SKM-1 (cell line): ENCODE results near the gene VEZF1.

Source experiments
- DNase-seq: peaks from one replicate; lab custom pipeline; 2025; ENCODE audit not compliant: unreplicated experiment; lab: John Stamatoyannopoulos, UW

Gene VEZF1

DNA sequence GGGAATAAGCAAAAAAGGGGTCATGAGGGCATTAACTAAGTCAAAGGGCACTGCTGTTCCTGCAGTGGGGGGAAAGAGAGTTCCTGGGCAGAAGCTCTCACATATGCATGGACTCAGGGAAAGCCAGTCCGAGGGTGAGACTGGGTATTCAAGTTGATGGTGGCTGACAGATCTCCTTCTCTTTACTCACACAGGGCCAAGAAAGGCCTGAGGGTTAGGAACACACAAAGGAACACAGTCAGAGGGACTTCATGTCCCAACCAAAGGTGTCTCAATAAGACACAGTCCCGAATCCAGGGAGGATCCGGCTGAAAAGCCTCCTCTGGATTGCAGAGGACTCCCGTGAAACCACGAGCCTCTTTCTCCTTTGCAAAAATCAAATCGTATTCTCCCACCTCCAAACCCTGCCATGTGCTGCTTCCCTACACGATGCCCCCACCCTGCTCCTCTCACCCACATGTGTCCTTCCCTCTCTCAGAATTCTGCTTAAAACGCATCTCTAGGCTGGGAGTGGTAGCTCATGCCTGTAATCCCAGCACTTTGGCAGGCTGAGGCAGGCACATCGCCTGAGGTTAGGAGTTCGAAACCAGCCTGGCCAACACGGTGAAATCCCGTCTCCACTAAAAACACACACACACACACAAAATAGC, 56.4 kb downstream of the VEZF1 start:
- no peak for DNase-seq

DNA sequence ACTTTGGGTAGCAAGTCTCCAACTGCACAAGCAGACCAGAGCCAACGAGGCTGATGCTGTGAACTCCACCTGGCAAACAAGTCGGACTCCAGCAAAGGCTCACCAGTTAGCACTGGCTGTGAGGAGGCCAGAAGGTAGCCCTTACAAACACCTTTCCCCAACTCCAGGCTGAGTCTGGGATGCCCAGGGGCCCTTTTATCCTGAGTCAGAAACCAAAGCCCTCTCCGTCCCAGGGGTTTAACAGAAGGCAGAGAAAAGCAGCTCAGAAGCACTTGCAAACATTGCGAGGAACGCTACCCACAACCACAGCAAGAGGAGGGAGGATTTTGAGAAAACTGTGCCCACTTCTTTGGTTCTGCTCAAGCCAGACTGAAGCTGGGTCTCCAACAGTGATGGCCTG, 57.8 kb downstream of the VEZF1 start:
- no peak for DNase-seq

DNA sequence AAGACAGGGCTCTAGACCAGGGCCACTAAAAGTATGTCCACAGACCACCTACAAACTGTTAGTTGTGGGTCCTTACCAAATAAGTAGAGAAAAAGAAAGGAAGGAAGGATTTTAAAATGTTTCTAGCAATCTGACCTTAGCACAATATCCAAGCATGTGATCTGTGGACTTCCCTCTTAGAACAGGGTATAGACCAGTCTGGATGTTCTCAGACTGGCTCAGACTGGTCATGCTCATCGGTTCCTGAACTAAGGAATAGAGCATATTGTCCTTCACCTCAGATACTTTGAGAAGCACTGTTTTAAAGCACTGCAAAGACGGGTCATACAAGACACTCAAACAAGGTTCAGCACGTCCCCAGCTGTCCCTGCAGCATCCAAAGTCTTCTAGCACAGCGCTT, 58.7 kb downstream of the VEZF1 start:
- DNase-seq, result no peak

DNA sequence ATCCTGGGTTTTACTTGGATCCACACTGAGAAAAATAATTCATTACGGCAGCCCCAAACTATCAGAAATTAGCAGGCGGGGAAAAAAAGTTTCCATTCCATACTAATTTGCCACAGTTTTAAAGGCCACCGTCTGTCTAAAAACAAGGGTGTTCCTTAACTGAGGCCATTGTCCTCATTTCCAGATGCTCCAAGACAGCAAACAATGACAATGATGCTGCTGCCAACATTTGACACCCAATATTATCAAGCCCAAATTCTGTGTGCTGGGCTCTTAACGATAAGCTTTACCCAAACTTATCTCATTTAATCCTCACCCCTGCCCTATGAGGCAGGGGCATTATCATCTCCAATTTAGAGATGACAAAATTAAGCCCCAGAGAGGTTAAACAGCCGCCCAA, 59.1 kb downstream of the VEZF1 start:
- DNase-seq, result no peak

DNA sequence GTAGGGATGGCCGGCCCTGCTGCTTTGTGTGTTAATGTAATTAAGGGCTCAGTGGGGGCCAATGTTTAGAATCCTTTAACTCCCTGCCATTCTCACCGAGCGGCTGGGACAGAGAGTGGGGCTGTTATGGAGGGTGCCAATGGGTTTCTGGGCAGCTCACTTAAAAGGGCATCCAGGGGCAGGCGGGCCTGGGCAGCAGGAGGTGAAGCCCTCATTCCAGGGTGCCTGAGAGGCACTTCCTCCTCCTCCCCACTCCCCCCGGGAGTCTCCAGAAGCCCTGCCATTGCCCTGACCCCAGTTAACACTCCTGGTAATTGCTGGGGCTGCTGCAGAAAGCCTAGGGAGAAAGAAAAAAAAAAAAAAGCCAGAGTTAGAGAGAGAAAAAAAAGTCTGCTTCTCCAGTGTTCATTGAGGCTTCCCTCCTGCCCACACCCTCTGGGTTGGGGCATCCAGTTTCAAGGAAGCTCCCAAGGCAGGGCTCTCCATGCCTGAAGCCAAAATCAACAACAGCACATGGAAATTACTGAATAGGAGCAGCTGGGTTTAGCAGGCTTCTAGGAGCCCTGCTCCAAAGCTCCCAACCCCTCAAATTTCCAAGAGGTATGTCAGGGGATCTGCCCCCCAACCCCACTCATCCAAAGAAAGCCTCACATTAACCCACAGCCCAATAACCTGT, 60.9 kb downstream of the VEZF1 start:
- no peak for DNase-seq

DNA sequence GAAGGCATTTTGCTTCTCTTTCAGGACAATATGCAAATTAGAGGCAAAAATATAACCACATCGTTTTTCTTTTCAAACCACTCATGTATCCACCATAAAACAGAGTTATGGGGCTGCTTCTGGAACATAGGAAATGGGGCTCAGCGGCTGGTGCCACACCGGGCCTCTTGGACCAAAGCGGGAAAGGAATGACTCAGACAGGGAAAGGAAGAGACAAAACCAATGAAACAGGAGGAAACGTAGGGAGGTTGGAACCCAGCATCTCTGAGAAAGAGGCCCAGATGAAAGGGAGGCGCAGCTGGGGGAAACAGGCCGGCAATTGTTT, 61.4 kb downstream of the VEZF1 start:
- DNase-seq, result no peak

DNA sequence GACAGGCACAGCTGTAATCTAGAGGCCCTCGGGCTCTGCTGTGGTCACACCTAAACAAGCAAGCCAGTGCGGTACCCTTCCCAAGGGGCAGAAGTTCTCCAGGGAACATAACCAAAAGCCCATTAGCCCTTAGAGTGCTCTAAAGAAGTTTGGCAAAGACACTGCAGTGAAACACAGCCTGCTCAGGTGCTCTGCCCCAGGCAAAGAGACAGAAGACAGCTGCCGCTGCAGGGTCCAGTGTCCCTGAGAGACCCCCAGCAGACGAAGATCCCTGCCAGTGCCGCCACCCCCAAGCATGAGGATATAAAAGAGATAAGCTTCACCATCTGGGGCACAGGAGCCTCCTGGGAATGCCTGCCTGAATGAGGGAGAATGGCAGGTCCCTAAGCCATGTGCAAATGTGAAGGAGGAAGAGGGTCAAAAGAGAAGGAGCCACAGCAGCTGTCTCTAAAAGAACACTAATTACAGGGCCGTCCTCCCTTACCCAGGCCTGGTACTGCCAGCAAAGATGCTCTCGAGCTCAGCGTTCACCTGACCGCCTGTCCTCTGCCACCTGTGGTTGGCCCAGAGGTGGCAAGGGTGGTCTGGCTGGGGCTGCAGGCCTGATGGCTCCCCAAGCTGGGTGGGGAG, 62.6 kb downstream of the VEZF1 start:
- DNase-seq, result no peak

DNA sequence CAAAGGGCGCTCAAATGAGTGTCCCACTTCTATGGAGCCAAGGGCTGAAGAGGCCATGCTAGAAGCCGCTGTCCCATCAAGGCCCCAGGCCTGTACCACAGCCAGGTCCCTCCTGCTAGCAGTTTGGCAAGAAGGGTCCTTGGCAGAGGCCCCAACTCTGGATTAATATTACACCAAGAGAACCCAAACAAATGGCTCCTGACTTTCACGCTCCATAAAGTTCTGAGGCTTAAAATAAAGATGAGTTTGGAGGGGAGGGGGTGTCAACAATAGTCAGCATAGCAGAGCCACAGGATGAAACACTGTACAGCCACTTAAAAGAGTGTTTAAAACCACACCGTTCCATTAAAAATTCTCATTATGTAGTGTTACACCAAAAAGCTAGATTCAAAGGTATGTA, 63.4 kb downstream of the VEZF1 start:
- no peak for DNase-seq
